Smooth muscle cell (in vitro differentiated cells): Measurements from ENCODE around the gene EPB41L4A. TPM values are rescaled to one million over a fixed set of nuclear protein-coding genes. Genes with fewer than 3 reads are reported as not detected.

Experiments
- DNase-seq: peaks from one replicate; lab custom pipeline; 2025; ENCODE audit not compliant: unreplicated experiment; lab: John Stamatoyannopoulos, UW
- H2AFZ ChIP-seq: fragments of 200-600 bp; sonication (generic); 2 replicates; pipeline ENCODE4 v1.6.0; 2016; ENCODE audit warnings: antibody characterized with exemption, low read depth, mild to moderate bottlenecking
- H3F3A ChIP-seq: fragments of 200-600 bp; sonication (generic); 2 replicates; pipeline ENCODE4 v1.6.0; 2017; ENCODE audit warnings: antibody characterized with exemption, low read depth
- H3K27ac ChIP-seq: fragments of 200-600 bp; sonication (generic); 2 replicates; pipeline ENCODE4 v1.5.1; 2016; ENCODE audit warnings: low read depth, mild to moderate bottlenecking
- H3K27me3 ChIP-seq: fragments of 200-600 bp; sonication (generic); 2 replicates; pipeline ENCODE4 v1.6.1; 2016; ENCODE audit warnings: low read depth, mild to moderate bottlenecking
- H3K36me3 ChIP-seq: fragments of 200-600 bp; sonication (generic); 2 replicates; pipeline ENCODE4 v1.5.1; 2016; ENCODE audit warnings: low read depth
- H3K4me1 ChIP-seq: fragments of 200-600 bp; sonication (generic); 2 replicates; pipeline ENCODE4 v1.5.1; 2016; ENCODE audit warnings: low read depth
- H3K4me2 ChIP-seq: fragments of 200-600 bp; sonication (generic); 2 replicates; pipeline ENCODE4 v1.6.0; 2016; ENCODE audit warnings: mild to moderate bottlenecking
- H3K4me3 ChIP-seq: fragments of 200-600 bp; sonication (generic); 2 replicates; pipeline ENCODE4 v1.5.1; 2016; ENCODE audit warnings: mild to moderate bottlenecking
- H3K79me2 ChIP-seq: fragments of 200-600 bp; sonication (generic); 2 replicates; pipeline ENCODE4 v1.6.0; 2016; ENCODE audit warnings: low read depth, mild to moderate bottlenecking
- H3K9ac ChIP-seq: fragments of 200-600 bp; sonication (generic); 2 replicates; pipeline ENCODE4 v1.6.0; 2016; ENCODE audit warnings: low read depth
- H3K9me3 ChIP-seq: fragments of 200-600 bp; sonication (generic); replicated peaks from 2 replicates; pipeline ENCODE4 v1.5.1; 2016; ENCODE audit warnings: low read depth
- H4K20me1 ChIP-seq: fragments of 200-600 bp; sonication (generic); 2 replicates; pipeline ENCODE4 v1.6.0; 2016; ENCODE audit warnings: low read depth
- WGBS: methylation state at CpG from one replicate; pipeline ENCODE4 v1.1.7; 2016; ENCODE audit warnings: low lambda C conversion rate; 5-methylcytosine and 5-hydroxymethylcytosine counted together
- polyA plus RNA-seq: library from polyadenylated mRNA; unstranded; fragments of >200 nt; fragmentation: Nextera tagmentation; extraction: Ambion mirVana; gene quantifications from 2 replicates; pipeline ENCODE4 v1.2.1, GENCODE V29; 2016
- total RNA-seq: library from RNA; depleted of rRNA; stranded (reverse); fragments of >200 nt; gene quantifications from 2 replicates; pipeline ENCODE4 v1.2.3, GENCODE V29; 2014
- TF ChIP-seq, protein P1 (sequence below): fragments of 200-600 bp; sonication (generic); IDR thresholded peaks from 2 replicates; pipeline ENCODE4 v1.5.1; 2017; ENCODE audit warnings: borderline replicate concordance, mild to moderate bottlenecking, antibody characterized with exemption; ENCODE audit not compliant: insufficient read depth, poor library complexity, severe bottlenecking

EPB41L4A gene
- total and polyA plus RNA-seq, 2 experiments from 2014 or later: 2.9 to 8.9 TPM

DNA sequence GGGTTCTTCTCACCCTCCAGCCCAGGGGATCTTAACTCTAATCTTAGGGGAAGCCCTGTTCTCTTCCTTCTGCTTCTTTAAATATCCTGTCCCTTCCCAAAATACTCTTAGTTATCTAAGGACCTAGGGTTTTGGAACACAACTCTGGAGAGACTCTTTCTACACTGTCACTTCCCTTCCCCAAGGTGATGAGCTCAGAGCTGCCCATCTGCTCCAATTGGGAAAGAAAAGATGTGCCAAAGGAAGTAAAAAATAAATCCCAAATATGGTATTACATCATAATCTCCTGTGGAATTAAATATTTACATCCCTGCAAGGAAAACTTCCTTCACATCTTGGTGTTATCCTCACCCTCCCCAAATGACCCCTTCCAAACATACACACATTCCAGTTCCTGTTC is 291.2 kb downstream of the EPB41L4A start:
- Histone ChIP-seq H3K4me1 (no peaks in the 10 kb centered on the region), H3K4me3 (no peak overlapping the region), H3F3A (no peaks in the 10 kb centered on the region), H3K36me3 (no peaks in the 10 kb centered on the region), H4K20me1 (no peaks in the 10 kb centered on the region), H3K79me2 (no peaks in the 10 kb centered on the region), H3K4me2 (no peak overlapping the region), H2AFZ (no peak overlapping the region), H3K27ac (no peak overlapping the region), H3K9ac (no peak overlapping the region), H3K27me3 (no peaks in the 10 kb centered on the region), H3K9me3 (no peaks in the 10 kb centered on the region)
- TF ChIP-seq, protein P1, sequence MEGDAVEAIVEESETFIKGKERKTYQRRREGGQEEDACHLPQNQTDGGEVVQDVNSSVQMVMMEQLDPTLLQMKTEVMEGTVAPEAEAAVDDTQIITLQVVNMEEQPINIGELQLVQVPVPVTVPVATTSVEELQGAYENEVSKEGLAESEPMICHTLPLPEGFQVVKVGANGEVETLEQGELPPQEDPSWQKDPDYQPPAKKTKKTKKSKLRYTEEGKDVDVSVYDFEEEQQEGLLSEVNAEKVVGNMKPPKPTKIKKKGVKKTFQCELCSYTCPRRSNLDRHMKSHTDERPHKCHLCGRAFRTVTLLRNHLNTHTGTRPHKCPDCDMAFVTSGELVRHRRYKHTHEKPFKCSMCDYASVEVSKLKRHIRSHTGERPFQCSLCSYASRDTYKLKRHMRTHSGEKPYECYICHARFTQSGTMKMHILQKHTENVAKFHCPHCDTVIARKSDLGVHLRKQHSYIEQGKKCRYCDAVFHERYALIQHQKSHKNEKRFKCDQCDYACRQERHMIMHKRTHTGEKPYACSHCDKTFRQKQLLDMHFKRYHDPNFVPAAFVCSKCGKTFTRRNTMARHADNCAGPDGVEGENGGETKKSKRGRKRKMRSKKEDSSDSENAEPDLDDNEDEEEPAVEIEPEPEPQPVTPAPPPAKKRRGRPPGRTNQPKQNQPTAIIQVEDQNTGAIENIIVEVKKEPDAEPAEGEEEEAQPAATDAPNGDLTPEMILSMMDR: no peak
- DNase-seq: no peak

- Histone ChIP-seq H3K4me3 (no peak overlapping the region), H3K9ac (no peak overlapping the region), H3K4me2 (no peak overlapping the region), H3K9me3 (no peaks in the 10 kb centered on the region), H3K27ac (no peak overlapping the region), H3K4me1 (no peaks in the 10 kb centered on the region), H3K27me3 (no peaks in the 10 kb centered on the region), H3K79me2 (no peaks in the 10 kb centered on the region), H2AFZ (no peak overlapping the region), H4K20me1 (no peaks in the 10 kb centered on the region), H3K36me3 (no peaks in the 10 kb centered on the region), H3F3A (no peaks in the 10 kb centered on the region)
- no peak for DNase-seq
- TF ChIP-seq, protein P1: no peak
- WGBS: 89% methylated on average over 4 of the region's 4 CpGs
These were observed 292.1 kb downstream of the EPB41L4A start for GRCh38 chr5:112126982-112127381.

DNA sequence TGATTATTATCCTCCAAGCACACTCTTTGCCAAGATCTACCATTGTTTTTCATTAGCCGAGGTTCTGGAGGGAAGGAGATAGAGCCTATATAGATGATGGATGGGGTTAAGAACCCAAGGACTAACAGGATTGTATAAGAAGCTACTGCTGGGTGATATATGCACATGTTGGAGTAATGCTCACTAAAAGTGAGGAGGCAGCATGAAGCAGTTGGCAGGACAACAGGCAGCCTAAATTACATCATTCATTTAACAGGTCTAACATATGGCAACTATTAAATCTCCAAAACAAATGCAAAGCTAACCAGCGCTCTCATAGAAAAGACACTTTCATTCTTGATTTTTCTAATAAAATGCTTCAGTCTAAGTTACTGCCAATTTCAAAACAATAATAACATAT is 293.2 kb downstream of the EPB41L4A start:
- H3K4me2 ChIP-seq: no peak overlapping the region
- WGBS: 91% methylated on average over 2 of the region's 2 CpGs
- TF ChIP-seq, protein P1: no peak
- no peak for DNase-seq
- no peak overlapping the region for H3K4me3 ChIP-seq
- no peak overlapping the region for H3K27ac ChIP-seq
- H3K9me3 ChIP-seq: no peaks in the 10 kb centered on the region
- H3K36me3 ChIP-seq: no peaks in the 10 kb centered on the region
- H3K27me3 ChIP-seq: no peaks in the 10 kb centered on the region
- no peak overlapping the region for H3K9ac ChIP-seq
- H3K4me1 ChIP-seq: no peaks in the 10 kb centered on the region
- no peak overlapping the region for H2AFZ ChIP-seq
- H4K20me1 ChIP-seq: no peaks in the 10 kb centered on the region
- H3F3A ChIP-seq: no peaks in the 10 kb centered on the region
- H3K79me2 ChIP-seq: no peaks in the 10 kb centered on the region

- Histone ChIP-seq H3K9ac (no peak overlapping the region), H3F3A (no peaks in the 10 kb centered on the region), H4K20me1 (no peaks in the 10 kb centered on the region), H3K9me3 (no peaks in the 10 kb centered on the region), H3K36me3 (no peaks in the 10 kb centered on the region), H3K4me1 (no peaks in the 10 kb centered on the region), H3K27ac (no peak overlapping the region), H3K79me2 (no peaks in the 10 kb centered on the region), H3K4me2 (no peak overlapping the region), H3K4me3 (no peak overlapping the region), H3K27me3 (no peaks in the 10 kb centered on the region), H2AFZ (no peak overlapping the region)
- WGBS: 83% methylated on average over 3 of the region's 3 CpGs
- TF ChIP-seq, protein P1: no peak
- DNase-seq: no peak
These were observed 294.3 kb downstream of the EPB41L4A start for GRCh38 chr5:112124788-112125187.
